Stomach (tissue), 4 donors: ENCODE measurements around the gene MISP.

Experiments used
- CTCF ChIP-seq, 7 experiments: fragments of 450-650 bp in 4 of 7; fragments of 200-600 bp in 3 of 7; sonication (generic) in 3 of 7; IDR thresholded peaks; one replicate each; pipeline ENCODE4 v1.5.1; 2016 to 2019; ENCODE audit warnings: antibody characterized with exemption in 7 of 7, control low read depth in 2 of 7, mild to moderate bottlenecking in 1 of 7
- EP300 ChIP-seq: sonication (generic); formaldehyde crosslinking; IDR thresholded peaks from one replicate; pipeline ENCODE4 v1.6.1; 2017; ENCODE audit warnings: antibody characterized with exemption
- POLR2A ChIP-seq, 4 donors: fragments of 450-650 bp; IDR thresholded peaks; one replicate each; pipeline ENCODE4 v1.6.1; 2016; ENCODE audit warnings: antibody characterized with exemption in 4 of 4, control low read depth in 2 of 4, mild to moderate bottlenecking in 1 of 4, moderate library complexity in 1 of 4
- POLR2AphosphoS5 ChIP-seq, 3 donors: sonication (generic); formaldehyde crosslinking; IDR thresholded peaks; one replicate each; pipeline ENCODE4 v1.6.1; 2016; ENCODE audit warnings: antibody characterized with exemption in 3 of 3

GRCh38 chr19:796692-797527 lies 46.0 kb downstream of the MISP start, which contains the start of gene PTBP1:
- TF ChIP-seq CTCF (IDR thresholded peaks at IDR 0.05) (peak in 3 of 7 experiments; percentile 15 to 46 (median 25)), EP300 (no peak), POLR2AphosphoS5 (IDR thresholded peaks at IDR 0.05) (peak; percentile 70 to 97 (median 77)), POLR2A (IDR thresholded peaks at IDR 0.05) (no peak)
